HG03521 (cell line): Measurements from ENCODE around the gene TIMP2.
"Not testable (repeated sequence)": the region's sequence is repeated elsewhere in the genome, so short reads cannot be mapped to it uniquely, and the experiment has no call there.

Experiments
- ATAC-seq: cut with Tn5 transposase; IDR thresholded peaks from one replicate; pipeline ENCODE4 v1.9.1; 2021; ENCODE audit warnings: mild to moderate bottlenecking, moderate library complexity; ENCODE audit not compliant: unreplicated experiment

The TIMP2 gene

DNA sequence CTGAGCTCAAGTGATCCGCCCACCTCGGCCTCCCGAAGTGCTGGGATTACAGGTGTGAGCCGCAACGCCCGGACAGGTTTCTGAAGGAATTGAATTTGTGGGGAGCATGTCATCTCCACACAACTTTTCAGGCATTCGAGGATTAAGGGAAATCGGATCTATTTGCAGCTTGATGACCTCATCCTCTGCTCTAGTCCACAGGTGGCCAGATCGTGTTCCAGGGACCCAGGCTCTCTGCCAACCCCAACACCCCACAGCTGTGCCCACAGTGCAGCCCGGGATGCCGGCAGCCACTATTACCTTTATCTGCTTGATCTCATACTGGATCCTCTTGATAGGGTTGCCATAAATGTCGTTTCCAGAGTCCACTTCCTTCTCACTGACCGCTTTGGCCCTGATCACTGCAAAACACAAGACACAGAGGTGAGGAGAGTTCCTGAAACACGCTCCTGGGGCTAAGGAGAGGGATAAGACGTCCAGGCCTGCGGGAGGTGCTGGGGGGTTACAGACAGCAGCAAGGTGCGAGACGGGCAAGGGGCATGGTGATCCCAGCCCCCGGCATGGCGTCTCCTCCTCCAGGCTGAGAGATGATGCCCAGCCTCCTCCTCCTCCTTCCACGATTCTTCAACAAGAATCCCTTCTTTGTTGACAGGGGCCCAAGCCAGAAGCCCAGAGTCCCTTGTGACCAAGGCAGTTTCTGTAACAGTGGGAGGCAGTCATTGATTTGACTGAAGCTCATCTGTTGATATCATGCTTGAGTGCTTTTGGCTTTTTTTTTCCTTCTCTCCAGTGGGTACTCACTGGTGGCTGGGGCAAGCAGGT lies 51.5 kb downstream of the TIMP2 start:
- ATAC-seq: no peak

- ATAC-seq: no peak
These were observed 52.7 kb downstream of the TIMP2 start for GRCh38 chr17:78872486-78872885.

DNA sequence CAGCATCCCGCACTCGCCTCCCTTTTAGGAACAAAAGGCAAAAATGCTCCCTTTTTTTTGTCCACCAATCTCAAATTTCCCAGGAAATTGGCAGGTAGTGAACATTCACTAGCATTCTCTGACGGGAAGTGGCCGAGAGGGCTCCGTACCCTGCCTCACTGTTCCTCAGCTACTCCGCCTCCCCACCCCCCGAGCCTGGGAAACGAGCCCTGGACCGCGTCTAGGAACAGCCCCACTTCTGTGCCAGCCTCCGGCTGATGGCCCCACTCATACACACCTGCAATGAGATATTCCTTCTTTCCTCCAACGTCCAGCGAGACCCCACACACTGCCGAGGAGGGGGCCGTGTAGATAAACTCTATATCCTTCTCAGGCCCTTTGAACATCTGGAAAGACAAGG lies 54.6 kb downstream of the TIMP2 start:
- ATAC-seq: no peak

DNA sequence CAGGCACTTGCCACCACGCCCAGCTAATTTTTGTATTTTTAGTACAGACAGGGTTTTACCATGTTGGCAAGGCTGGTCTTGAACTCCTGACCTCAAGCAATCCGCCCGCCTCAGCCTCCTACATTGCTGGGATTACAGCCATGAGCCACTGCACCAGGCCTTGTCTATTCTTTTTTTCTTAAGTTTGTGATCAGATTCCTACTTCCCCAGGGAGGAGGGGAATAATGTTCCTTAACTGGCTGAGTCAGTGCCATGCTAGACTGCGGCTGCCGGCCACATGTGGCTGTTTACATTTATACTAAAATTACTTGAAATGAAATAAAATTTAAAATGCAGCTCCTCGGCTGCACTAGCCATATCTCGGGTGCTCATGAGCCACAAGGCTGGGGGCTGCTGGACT lies 56.8 kb downstream of the TIMP2 start:
- ATAC-seq: no peak

DNA sequence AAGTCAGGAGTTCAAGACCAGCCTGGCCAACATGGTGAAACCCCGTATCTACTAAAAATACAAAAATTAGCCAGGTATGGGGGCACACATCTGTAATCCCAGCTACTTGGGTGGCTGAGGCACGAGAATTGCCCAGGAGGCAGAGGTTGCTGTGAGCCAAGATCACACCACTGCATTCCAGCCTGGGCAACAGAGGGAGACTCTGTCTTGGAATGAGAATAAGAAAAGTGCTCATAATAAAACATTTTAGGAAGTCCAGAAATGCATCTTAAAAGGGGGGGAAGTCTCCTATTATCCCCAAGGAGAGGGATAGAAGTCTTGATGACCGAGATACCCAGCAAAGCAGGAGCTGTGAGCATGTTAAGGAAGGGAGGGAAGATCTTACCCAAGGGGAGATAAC lies 58.1 kb downstream of the TIMP2 start:
- not testable (repeated sequence) for ATAC-seq

DNA sequence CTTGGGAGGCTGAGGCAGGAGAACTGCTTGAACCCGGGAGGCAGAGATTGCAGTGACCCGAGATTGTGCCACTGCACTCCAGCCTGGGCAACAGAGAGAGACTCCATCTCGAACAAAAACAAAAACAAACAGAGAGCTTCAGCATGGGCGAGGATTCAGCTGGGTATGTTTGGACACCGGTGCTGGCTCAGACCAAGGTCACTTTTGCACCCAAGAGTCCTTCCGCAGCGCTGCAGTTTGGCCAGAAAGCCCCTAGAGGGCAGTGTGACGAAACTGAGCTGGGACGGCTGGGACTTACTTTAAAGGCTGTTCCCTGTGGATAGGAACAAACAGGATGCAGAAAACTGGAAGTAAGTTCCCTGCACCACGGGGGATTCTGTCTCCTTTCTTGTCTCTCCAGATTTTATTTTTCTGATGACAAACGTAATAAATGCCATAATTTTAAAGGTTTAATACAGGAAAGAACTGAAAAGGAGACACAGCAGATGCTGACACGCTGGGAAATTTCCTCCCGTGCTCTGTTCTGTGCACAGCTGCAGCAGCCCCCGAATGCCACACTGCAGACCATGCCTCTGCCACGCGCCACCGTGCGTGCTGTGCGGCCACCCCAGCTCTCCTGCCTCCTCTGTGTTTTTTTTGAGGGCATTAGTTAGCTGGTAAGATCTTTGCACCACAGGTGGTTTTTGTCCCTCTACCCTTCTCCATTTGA lies 59.4 kb downstream of the TIMP2 start:
- ATAC-seq: no peak

GRCh38 chr17:78864117-78864516 lies 61.1 kb downstream of the TIMP2 start:
- ATAC-seq: no peak

DNA sequence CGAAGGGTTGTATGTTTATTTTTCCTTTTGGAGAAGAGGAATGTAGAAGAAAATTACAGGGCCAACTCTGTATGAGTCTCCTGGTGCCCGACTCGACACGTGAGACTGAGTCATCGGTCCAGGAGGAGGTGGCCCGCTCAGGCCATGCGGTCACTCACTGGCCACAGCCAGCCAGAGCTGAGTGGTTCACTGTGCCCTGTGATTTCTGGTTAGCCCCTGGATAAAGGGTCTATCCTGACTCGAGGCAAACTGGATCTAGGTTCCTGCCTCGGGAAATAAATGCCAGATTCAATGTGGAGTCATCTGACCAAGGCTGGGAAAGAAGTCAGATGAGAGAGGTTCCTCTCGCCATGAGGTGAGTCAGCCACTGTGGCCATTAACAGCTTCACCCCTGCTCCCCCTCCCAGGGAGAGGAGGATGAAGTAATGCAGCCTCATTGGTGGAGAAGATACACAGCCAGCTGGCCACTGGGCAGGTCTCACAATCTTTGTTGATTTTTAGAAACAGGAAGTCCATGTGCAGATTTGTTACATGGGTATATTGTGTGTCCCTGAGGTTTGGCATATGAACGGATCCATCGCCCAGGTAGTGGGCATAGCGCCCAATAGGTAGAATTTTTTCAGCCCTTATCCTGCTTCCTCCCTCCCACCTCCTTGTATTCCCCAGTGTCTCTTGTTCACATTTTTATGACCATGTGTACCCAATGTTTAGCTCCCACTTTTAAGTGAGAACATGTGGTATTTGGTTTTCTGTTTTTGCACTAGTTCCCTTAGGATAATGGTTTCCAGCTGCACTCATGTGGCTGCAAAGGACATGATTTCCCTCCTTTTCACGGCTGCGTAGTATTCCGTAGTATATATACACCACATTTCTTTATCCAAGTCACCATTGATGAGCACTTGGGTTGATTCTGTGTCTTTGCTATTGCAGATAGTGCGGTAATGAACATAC lies 62.8 kb downstream of the TIMP2 start:
- ATAC-seq: no peak

GRCh38 chr17:78861229-78861628 lies 64.0 kb downstream of the TIMP2 start:
- no peak for ATAC-seq

- no peak for ATAC-seq
These were observed 66.1 kb downstream of the TIMP2 start for GRCh38 chr17:78859051-78859450.

DNA sequence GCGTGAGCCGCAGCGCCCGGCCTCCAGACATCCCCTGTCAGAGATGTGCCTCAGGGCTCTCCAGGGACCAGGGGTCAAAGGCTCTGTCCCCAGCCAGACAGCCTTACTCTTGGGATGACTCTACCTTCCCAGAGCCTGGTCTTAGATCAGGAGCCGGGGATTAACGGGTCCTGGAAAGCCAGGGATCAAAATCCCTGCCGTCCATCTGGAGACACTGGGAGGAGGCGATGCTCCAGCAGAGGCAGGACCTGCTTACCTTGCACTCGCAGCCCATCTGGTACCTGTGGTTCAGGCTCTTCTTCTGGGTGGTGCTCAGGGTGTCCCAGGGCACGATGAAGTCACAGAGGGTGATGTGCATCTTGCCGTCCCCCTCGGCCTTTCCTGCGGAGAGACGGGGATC lies 67.9 kb downstream of the TIMP2 start:
- no peak for ATAC-seq

DNA sequence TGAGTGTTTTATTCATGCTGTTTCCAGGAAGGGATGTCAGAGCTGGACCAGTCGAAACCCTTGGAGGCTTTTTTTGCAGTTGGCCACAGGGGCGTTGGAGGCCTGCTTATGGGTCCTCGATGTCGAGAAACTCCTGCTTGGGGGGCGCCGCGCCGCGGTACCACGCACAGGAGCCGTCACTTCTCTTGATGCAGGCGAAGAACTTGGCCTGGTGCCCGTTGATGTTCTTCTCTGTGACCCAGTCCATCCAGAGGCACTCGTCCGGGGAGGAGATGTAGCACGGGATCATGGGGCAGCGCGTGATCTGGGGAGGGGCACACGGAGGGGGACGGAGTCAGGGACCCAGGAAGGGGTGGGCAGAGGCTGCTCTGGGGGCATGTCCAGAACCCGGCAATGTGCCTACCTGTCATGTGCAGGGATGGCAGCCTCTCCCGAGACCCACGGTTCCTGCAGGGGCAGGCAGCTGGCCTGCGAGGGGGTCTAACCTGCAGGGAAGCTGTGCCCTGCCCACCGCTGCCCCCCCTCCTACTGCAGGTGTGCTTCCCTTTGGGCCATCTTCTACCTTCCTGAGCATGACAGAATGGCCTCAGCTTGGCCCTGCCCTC lies 69.5 kb downstream of the TIMP2 start:
- no peak for ATAC-seq

DNA sequence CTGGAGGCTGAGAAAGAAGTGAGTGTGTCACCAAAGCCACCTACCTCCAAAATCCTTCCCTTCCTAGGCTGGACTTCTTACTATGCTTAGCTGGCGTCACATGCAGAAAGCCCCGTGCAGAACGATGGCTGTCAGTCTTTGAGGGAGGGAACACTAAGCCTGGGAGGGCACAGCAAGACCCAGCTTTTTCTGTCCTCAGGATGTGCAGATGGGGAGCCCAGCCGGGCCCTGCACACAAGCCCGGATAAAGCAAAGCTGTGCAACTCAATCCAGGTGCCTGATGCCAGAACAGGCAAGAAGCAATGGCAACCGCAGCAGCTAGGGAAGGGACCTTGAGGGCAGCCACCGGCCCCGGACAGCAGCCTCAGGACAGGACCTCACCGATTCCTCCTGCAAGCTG lies 70.7 kb downstream of the TIMP2 start:
- no peak for ATAC-seq

DNA sequence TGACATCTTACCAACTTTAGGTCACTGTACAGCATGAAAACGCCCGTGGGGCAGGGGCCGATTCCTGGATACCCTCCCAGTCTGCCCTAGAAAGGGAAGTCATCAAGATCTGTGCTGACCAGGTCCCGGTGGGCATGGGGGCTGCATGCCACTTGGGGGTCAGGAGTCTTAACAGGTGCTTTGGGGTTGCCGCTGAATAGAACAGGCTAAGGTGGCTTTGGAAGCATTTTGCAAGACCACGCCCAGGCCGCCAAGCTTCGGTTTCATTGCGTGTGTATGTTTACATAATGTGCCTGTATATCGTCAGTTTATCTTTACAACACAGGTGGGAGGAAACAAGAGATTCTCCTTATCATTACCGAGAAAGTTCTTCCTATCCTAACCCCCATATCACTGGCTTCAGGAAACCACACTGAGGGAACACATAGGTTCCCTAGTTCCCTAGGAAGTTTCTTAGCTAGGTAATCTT lies 71.2 kb downstream of the TIMP2 start:
- no peak for ATAC-seq

DNA sequence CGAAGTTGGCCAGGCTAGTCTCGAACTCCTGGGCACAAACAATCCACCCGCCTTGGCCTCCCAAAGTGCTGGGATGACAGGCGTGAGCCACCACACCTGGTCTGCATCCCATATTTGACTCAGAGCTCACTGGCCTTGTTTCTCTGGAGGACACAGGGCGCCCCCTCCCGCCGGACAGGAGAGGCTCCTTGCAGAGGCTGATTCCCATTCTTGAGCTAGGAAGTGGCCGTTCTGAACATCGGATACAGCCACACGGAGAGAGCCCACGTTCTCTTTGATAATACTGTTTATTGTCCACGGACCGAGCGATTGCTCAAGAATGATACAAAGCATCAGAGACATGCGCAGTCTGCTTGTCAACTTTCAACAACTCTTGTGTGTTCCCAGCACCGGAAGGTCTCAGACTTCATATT lies 72.5 kb downstream of the TIMP2 start:
- ATAC-seq: no peak

DNA sequence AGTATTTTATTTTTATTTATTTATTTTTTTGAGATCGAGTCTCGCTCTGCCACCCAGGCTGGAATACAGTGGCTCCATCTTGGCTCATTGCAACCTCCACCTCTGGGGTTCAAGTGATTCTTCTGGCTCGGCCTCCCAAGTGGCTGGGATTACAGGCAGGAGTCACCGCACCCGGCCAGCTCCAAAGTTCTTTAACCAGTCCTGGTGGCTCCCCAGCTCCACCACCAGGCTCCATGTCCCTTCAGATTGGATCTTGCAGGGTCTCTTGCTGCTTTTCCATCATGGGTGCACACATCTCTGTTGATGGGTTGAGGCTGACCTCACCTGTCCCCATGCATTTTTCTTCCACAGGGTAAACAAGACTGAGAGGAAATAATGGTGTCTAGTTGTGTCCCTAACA lies 76.2 kb downstream of the TIMP2 start:
- ATAC-seq: no peak

DNA sequence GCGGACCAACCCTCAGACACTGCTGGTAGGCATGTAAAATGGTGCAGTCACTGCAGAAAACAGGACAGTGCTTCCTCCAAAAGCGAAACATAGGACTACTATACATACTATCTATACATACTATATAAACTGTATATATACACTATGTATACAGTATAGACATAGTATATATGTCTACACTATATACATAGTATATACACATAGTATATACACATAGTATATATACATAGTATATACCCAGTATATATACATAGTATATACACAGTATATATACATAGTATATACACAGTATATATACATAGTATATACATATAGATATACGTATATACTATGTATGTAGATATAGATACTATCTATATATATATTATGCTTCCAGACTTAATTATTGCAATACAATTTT lies 78.1 kb downstream of the TIMP2 start:
- no peak for ATAC-seq

- no peak for ATAC-seq
These were observed 80.7 kb downstream of the TIMP2 start for GRCh38 chr17:78844301-78845005.

- no peak for ATAC-seq
These were observed 82.2 kb downstream of the TIMP2 start for GRCh38 chr17:78842881-78843565.
